H9 (cell line): ENCODE data around the gene RHCE. TPM values are rescaled to one million over a fixed set of nuclear protein-coding genes. Genes with fewer than 3 reads are reported as not detected.

ENCODE experiments used
- DNase-seq: peaks from one replicate; pipeline ENCODE4 v3.0.0-alpha.2; 2017
- H2AFZ ChIP-seq: one replicate; pipeline ENCODE4 v1.6.1; 2013; ENCODE audit warnings: mild to moderate bottlenecking, low read length, control low read depth, moderate library complexity
- H2AK5ac ChIP-seq: 2 replicates; pipeline ENCODE4 v1.6.1; 2013; ENCODE audit warnings: low read length, control low read depth, mixed read lengths; ENCODE audit not compliant: insufficient read length
- H2BK120ac ChIP-seq: one replicate; pipeline ENCODE4 v1.6.1; 2013; ENCODE audit warnings: low read depth, mild to moderate bottlenecking, low read length, control low read depth, inconsistent platforms; ENCODE audit not compliant: poor library complexity, severe bottlenecking
- H2BK12ac ChIP-seq: 2 replicates; pipeline ENCODE4 v1.6.1; 2013; ENCODE audit warnings: low read length, control low read depth, mixed read lengths, low read depth; ENCODE audit not compliant: insufficient read length
- H2BK15ac ChIP-seq: 2 replicates; pipeline ENCODE4 v1.6.1; 2013; ENCODE audit warnings: low read depth, low read length, control low read depth
- H2BK20ac ChIP-seq: one replicate; pipeline ENCODE4 v1.6.1; 2013; ENCODE audit warnings: low read depth, mild to moderate bottlenecking, low read length, control low read depth, inconsistent platforms; ENCODE audit not compliant: poor library complexity, severe bottlenecking
- H2BK5ac ChIP-seq: 2 replicates; pipeline ENCODE4 v1.6.1; 2013; ENCODE audit warnings: low read length, control low read depth, mixed read lengths; ENCODE audit not compliant: insufficient read length
- H3K14ac ChIP-seq: 2 replicates; pipeline ENCODE4 v1.6.1; 2013; ENCODE audit warnings: low read length, control low read depth; ENCODE audit not compliant: insufficient read depth
- H3K18ac ChIP-seq: 2 replicates; pipeline ENCODE4 v1.6.1; 2013; ENCODE audit warnings: low read depth, mild to moderate bottlenecking, mixed read lengths, low read length, control low read depth; ENCODE audit not compliant: insufficient read length
- H3K23ac ChIP-seq: 2 replicates; pipeline ENCODE4 v1.6.1; 2013; ENCODE audit warnings: low read length, control low read depth, mixed read lengths, low read depth; ENCODE audit not compliant: insufficient read length
- H3K23me2 ChIP-seq: 2 replicates; pipeline ENCODE4 v1.6.1; 2013; ENCODE audit warnings: low read depth, mild to moderate bottlenecking, mixed read lengths, low read length, control low read depth; ENCODE audit not compliant: insufficient read length, poor library complexity, severe bottlenecking
- H3K27ac ChIP-seq: 2 replicates; pipeline ENCODE4 v1.5.1; 2013; ENCODE audit warnings: low read length, control low read depth, mixed read lengths, low read depth; ENCODE audit not compliant: insufficient read length
- H3K27me3 ChIP-seq: 2 replicates; pipeline ENCODE4 v1.6.1; 2013; ENCODE audit warnings: low read length, control low read depth, inconsistent platforms; ENCODE audit not compliant: insufficient read depth
- H3K4ac ChIP-seq: 2 replicates; pipeline ENCODE4 v1.6.1; 2013; ENCODE audit warnings: low read depth, mild to moderate bottlenecking, control low read depth, inconsistent platforms, low read length, moderate library complexity
- H3K4me1 ChIP-seq: 2 replicates; pipeline ENCODE4 v1.6.1; 2013; ENCODE audit warnings: low read length, control low read depth, inconsistent platforms; ENCODE audit not compliant: insufficient read depth
- H3K4me2 ChIP-seq: 2 replicates; pipeline ENCODE4 v1.6.1; 2013; ENCODE audit warnings: low read length, control low read depth, mixed read lengths; ENCODE audit not compliant: insufficient read length, insufficient read depth
- H3K56ac ChIP-seq: 2 replicates; pipeline ENCODE4 v1.6.1; 2013; ENCODE audit warnings: low read depth, mild to moderate bottlenecking, mixed read lengths, low read length, control low read depth; ENCODE audit not compliant: insufficient read length
- H3K79me1 ChIP-seq: 2 replicates; pipeline ENCODE4 v1.6.1; 2013; ENCODE audit warnings: low read depth, mild to moderate bottlenecking, moderate library complexity, low read length, control low read depth, inconsistent platforms; ENCODE audit not compliant: insufficient read depth, poor library complexity, severe bottlenecking
- H3K79me2 ChIP-seq: 2 replicates; pipeline ENCODE4 v1.6.1; 2013; ENCODE audit warnings: low read length, control low read depth, inconsistent platforms; ENCODE audit not compliant: insufficient read depth
- H3K9ac ChIP-seq: 2 replicates; pipeline ENCODE4 v1.6.1; 2013; ENCODE audit warnings: low read length, control low read depth, mixed read lengths; ENCODE audit not compliant: insufficient read length; ENCODE audit errors: extremely low read depth
- H3K9me3 ChIP-seq: one replicate; pipeline ENCODE4 v1.6.1; 2013; ENCODE audit warnings: low read depth, low read length, inconsistent platforms; ENCODE audit not compliant: control insufficient read depth
- H3T11ph ChIP-seq: one replicate; pipeline ENCODE4 v1.6.1; 2013; ENCODE audit warnings: mild to moderate bottlenecking, low read length, control low read depth, inconsistent platforms
- H4K20me1 ChIP-seq: one replicate; pipeline ENCODE4 v1.6.1; 2013; ENCODE audit not compliant: control insufficient read depth, insufficient read length, insufficient read depth
- H4K5ac ChIP-seq: 2 replicates; pipeline ENCODE4 v1.6.1; 2013; ENCODE audit warnings: low read depth, mild to moderate bottlenecking, mixed read lengths, low read length, control low read depth; ENCODE audit not compliant: insufficient read length
- H4K8ac ChIP-seq: replicated peaks from 2 replicates; pipeline ENCODE4 v1.6.1; 2013; ENCODE audit warnings: low read length, control low read depth, mixed read lengths, low read depth; ENCODE audit not compliant: insufficient read length
- H4K91ac ChIP-seq: 2 replicates; pipeline ENCODE4 v1.6.1; 2013; ENCODE audit warnings: low read depth, mild to moderate bottlenecking, moderate library complexity, mixed read lengths, low read length, control low read depth; ENCODE audit not compliant: insufficient read length
- H3K27ac Mint-ChIP-seq, 3 experiments: 2 replicates in 2 of 3; 3 replicates in 1 of 3; pipeline ENCODE4 v1.8.0; 2020 to 2021; ENCODE audit warnings: mixed read lengths in 3 of 3, mild to moderate bottlenecking in 1 of 3, moderate library complexity in 1 of 3
- H3K27me3 Mint-ChIP-seq: 2 replicates; pipeline ENCODE4 v1.8.0; 2021; ENCODE audit warnings: low read depth, mild to moderate bottlenecking, moderate library complexity, mixed read lengths
- H3K36me3 Mint-ChIP-seq, 3 experiments: 2 replicates in 2 of 3; 3 replicates in 1 of 3; pipeline ENCODE4 v1.8.0; 2020 to 2021; ENCODE audit warnings: low read depth in 3 of 3, mixed read lengths in 3 of 3; ENCODE audit not compliant: insufficient read depth in 1 of 3
- H3K4me1 Mint-ChIP-seq, 2 experiments: 2 replicates each; pipeline ENCODE4 v1.8.0; 2020; ENCODE audit warnings: mixed read lengths in 2 of 2
- H3K4me3 Mint-ChIP-seq, 2 experiments: 2 replicates in 1 of 2; 3 replicates in 1 of 2; pipeline ENCODE4 v1.8.0; 2020 to 2021; ENCODE audit warnings: mild to moderate bottlenecking in 2 of 2, mixed read lengths in 2 of 2, moderate library complexity in 1 of 2
- H3K9me3 Mint-ChIP-seq, 2 experiments: 2 replicates in 1 of 2; 3 replicates in 1 of 2; pipeline ENCODE4 v1.8.0; 2020; ENCODE audit warnings: mild to moderate bottlenecking in 2 of 2, mixed read lengths in 2 of 2, moderate library complexity in 1 of 2
- WGBS: extraction: QIAGEN DNeasy Blood & Tissue Kit; methylation state at CpG from one replicate; pipeline ENCODE4 v1.1.7; 2013; ENCODE audit warnings: missing lambda C conversion rate, low lambda C conversion rate, mixed read lengths; ENCODE audit not compliant: insufficient read length; ENCODE audit errors: extremely low coverage; 5-methylcytosine and 5-hydroxymethylcytosine counted together
- total RNA-seq: library from RNA; stranded (reverse); gene quantifications from 2 replicates; pipeline ENCODE4 v1.2.1, GENCODE V29; 2021
- TF ChIP-seq, protein P1 (sequence below): fragments of 200-600 bp; sonication (generic); conservative IDR thresholded peaks from 3 replicates; pipeline ENCODE4 v1.8.0; 2021; ENCODE audit warnings: antibody characterized with exemption, mild to moderate bottlenecking

The RHCE gene
- total RNA-seq, 1 experiment from 2014 or later = 0.90 TPM

DNA sequence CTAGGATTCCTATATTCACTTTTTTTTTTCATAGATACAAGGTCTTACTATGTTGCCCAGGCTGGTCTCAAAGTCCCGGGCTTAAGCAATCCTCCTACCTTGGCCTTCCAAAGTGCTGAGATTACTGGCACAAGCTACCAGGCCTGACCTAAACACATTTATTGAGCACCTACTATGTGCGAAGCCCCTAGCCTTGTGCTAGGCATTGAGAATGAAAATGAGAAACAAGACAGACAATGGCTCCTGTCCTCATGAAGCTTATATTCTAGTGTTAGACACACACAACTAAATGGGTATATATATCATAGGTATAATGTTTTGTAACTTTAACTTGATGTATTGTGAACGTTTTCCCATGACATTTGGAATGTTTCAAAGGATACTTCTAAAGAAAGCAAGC is 71.0 kb downstream of the RHCE start:
- H3K4ac ChIP-seq = no peak overlapping the region
- TF ChIP-seq, protein P1, sequence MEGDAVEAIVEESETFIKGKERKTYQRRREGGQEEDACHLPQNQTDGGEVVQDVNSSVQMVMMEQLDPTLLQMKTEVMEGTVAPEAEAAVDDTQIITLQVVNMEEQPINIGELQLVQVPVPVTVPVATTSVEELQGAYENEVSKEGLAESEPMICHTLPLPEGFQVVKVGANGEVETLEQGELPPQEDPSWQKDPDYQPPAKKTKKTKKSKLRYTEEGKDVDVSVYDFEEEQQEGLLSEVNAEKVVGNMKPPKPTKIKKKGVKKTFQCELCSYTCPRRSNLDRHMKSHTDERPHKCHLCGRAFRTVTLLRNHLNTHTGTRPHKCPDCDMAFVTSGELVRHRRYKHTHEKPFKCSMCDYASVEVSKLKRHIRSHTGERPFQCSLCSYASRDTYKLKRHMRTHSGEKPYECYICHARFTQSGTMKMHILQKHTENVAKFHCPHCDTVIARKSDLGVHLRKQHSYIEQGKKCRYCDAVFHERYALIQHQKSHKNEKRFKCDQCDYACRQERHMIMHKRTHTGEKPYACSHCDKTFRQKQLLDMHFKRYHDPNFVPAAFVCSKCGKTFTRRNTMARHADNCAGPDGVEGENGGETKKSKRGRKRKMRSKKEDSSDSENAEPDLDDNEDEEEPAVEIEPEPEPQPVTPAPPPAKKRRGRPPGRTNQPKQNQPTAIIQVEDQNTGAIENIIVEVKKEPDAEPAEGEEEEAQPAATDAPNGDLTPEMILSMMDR = no peak
- H2BK20ac ChIP-seq = no peak overlapping the region
- no peak overlapping the region for H2BK15ac ChIP-seq
- no peak overlapping the region for H4K5ac ChIP-seq
- no peaks in the 10 kb centered on the region for H4K20me1 ChIP-seq
- Mint-ChIP-seq H3K36me3 (peaks cover 6 to 62% (median 46%) of the 10 kb centered on the region in 3 experiments; a peak in 6 of 7 replicates), H3K4me1 (no peaks in the 10 kb centered on the region), H3K27ac (no peak overlapping the region), H3K27me3 (no peaks in the 10 kb centered on the region), H3K4me3 (no peak overlapping the region), H3K9me3 (no peaks in the 10 kb centered on the region)
- H3K79me1 ChIP-seq = peaks cover 5% of the 10 kb centered on the region
- H3K14ac ChIP-seq = no peak overlapping the region
- no peaks in the 10 kb centered on the region for H3K4me1 ChIP-seq
- no peak overlapping the region for H3K18ac ChIP-seq
- 0 out of 2 replicates have a peak, but pooled peaks cover 2% of the 10 kb centered on the region for H3K79me2 ChIP-seq
- H3K56ac ChIP-seq = no peak overlapping the region
- H2AFZ ChIP-seq = no peak overlapping the region
- H3K9ac ChIP-seq = no peak overlapping the region
- H2AK5ac ChIP-seq = no peak overlapping the region
- H3K23me2 ChIP-seq = no peaks in the 10 kb centered on the region
- H4K8ac ChIP-seq = no peak overlapping the region
- H3K9me3 ChIP-seq = no peaks in the 10 kb centered on the region
- WGBS = no CpG with 5 or more reads among the region's 3 CpGs
- H3K27me3 ChIP-seq = no peaks in the 10 kb centered on the region
- no peak overlapping the region for H2BK120ac ChIP-seq
- H3K27ac ChIP-seq = no peak overlapping the region
- no peak overlapping the region for H3K4me2 ChIP-seq
- H2BK5ac ChIP-seq = no peak overlapping the region
- no peak overlapping the region for H2BK12ac ChIP-seq
- H3K23ac ChIP-seq = no peak overlapping the region
- no peak overlapping the region for H3T11ph ChIP-seq
- DNase-seq = no peak
- no peak overlapping the region for H4K91ac ChIP-seq
